Right lobe of liver (tissue), 4 donors: ENCODE data around the gene FAM20C.

Source experiments
- CTCF ChIP-seq, 4 donors: fragments of 200-600 bp in 3 of 4; fragments of 450-650 bp in 1 of 4; IDR thresholded peaks; one replicate each; pipeline versions ENCODE4 v1.5.1 to v1.8.0; 2016 to 2022; ENCODE audit warnings: antibody characterized with exemption in 4 of 4, mild to moderate bottlenecking in 2 of 4
- POLR2A ChIP-seq: fragments of 450-650 bp; IDR thresholded peaks from one replicate; pipeline ENCODE4 v1.6.1; 2017; ENCODE audit warnings: antibody characterized with exemption, mild to moderate bottlenecking
- donor health status: DM: no; HTN: no; CAD: no.
- donor health status: DM: no; HTN: no; CAD: no.
- donor health status: DM: no; HTN: yes; CAD: no.

GRCh38 chr7:216360-217300, 24.3 kb downstream of the FAM20C start:
- TF ChIP-seq CTCF (IDR thresholded peaks at IDR 0.05) (no peak), POLR2A (no peak)
